HK-2 (cell line): ENCODE data around the gene AOPEP.

Experiments
- DNase-seq: peaks from one replicate; pipeline ENCODE4 v3.0.0-alpha.2; 2018; ENCODE audit not compliant: unreplicated experiment

The AOPEP gene

DNA sequence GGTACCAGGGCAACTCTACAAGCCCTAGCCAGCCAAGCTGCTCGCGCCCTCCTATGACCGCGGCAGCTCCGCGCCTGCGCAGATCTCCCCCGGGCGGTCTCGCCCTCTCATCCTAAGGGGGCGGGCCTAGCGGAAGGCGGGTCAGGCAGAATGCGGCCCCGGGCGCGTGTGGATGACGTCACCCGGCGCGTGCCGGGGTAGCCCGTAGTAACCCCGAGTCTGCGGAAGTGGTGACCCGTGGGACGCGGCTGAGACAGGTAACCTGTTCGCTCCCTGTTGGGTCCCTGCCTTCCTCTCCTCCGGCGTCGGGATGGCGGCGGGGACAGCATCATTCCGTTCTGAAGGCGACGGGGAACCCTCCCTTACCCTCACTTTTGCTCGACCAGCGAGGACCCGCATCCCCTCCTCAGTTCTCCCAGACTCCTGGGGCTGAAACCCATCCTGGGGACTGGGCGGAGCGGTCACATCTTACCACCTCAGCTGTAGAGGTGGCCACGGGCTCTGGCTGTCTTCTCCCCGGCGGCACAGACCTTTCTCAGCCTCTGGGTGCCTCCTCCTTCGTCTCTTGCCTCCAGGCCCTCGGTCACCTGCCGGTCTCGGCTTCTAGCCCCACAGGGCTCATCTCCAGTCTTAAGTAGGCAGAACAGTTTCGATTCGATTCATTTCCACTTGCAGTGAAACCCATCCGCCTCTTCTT is at the start of gene AOPEP:
AOPEP (plus strand) TSS at position 205 of the 697 bp plus-strand sequence. CDS start 33,085 bp downstream, outside the sequence.
- peak; percentile 98 for DNase-seq

- DNase-seq: no peak
These were observed 48.6 kb upstream of the AOPEP start for GRCh38 chr9:94677929-94678328.

DNA sequence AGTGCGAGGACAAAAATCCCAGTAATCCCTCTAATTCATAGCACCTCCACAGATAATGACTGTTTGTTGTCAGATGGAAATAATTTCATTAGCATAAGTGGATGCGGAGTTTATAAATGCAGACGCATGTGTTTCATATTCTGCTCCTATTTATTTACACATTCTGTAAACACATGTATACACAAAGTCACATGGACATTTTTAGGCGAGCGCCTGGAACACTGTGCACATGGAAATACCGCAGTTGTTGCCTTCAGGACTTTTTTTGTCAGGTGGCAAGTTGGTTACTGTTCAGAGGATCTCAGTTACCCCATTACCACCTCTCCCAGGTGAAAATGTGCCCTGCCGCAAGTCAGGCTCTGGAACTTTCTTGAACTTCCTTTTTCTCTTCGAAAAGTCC is 46.9 kb upstream of the AOPEP start:
- DNase-seq: no peak

DNA sequence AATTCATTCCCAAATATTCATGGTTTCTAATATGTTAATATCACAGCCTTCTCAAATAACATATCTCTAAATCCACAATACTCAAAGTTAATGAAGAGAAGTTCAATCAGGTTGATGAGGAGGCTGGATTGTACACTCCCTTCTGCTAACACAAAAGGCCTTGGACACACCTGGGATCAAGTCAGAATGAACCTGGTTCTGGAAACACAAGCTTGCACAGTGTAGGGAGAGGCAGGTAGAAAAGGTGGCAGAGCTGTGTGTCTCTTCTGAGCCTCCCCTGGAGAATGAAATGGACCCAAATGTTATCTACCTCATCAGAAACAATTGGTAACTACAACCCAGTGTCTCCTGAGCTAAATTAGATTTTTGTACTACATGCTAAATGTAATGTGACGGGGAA is 46.5 kb upstream of the AOPEP start:
- DNase-seq: no peak

DNA sequence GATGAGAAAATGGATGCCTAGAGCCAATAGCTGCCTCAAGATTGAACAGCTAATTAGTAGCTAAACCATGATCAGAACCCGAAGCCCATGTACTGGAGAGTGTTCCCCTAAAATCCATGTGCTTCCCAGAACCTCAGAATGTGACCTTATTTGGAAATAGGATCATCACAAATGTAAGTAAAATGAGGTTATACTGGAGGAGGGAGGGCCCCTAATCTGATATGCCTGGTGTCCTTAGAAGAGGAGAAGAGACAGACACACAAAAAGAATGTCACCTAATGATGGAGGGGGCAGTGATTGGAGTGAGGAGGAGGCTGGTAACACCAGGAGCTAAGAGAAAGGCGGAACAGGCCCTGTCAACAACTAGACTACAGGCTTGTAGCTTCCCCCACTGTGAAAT is 45.9 kb upstream of the AOPEP start:
- DNase-seq: no peak

DNA sequence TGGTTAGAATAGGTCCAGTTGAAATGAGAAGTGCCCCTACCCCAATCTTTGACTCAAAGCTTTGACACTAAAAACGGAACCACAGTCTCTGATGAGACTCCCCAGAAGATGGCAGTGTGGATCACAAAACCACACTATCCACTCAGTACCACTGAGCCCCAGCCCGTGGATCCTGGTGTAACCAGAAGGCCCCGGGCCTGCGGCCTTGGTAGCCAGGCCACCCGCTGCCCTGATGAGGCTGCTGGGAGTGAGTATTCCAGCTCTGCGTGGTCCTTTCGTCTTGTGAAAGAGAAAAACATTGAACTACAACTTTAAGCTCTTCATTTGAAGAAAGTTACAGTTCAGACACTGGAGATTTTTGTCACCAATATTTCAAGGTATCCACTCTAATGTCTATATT is 45.0 kb upstream of the AOPEP start:
- peak; percentile 78 for DNase-seq

GRCh38 chr9:94685359-94685758 is 41.1 kb upstream of the AOPEP start:
- no peak for DNase-seq

GRCh38 chr9:94687451-94687850 is 39.0 kb upstream of the AOPEP start:
- no peak for DNase-seq

DNA sequence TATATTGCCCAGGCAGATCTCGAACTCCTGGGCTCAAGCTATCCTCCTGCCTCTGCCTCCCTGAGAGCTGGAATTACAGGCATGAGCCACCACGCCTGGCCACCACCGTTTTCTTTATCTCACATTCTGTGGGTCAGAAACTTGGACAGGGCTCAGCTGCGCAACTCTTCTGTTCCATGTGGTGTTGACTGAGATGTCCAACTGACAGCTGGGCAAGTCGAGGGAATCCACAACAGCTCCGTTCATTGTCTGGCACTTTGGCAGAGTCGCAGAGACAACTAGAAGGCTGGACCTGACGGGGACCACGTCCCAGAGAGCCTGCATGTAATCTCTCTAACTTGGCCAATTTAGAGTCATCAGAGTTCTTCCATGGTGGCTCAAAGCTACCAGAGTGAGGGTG is 36.2 kb upstream of the AOPEP start:
- no peak for DNase-seq

- DNase-seq: peak; percentile 81
These were observed 33.9 kb upstream of the AOPEP start for GRCh38 chr9:94692601-94693000.

DNA sequence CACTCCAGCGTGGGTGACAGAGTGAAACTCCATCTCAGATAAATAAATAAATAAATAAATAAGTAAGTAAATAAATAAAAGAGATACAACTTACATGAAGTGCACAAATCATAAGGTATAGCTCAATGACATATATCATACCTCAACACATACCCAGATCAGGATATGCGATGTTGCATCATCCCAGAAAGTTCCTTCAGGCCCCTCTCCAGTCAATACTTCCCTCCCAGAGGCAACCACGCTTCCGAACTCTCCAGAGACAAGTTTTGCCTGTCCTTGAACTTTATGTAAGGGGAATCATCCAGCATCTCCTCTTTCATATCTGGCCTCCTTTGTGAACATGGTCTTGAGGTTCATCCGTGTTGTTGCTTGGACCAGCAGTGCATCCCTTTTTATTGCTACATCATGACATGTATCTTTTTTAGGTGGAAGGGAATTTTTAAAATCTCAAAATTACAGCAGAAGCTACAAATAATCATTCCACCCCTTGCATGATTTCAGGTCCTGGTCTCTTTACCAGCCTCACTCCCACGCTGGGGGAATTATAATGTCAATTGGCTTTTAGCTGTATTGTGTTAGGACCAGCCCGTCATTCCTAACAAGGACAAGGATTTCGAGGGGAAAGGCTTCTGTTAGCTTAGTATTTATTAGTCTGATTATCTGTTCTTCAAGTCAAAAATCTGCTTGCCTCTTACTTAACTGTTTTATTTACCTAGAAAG is 32.9 kb upstream of the AOPEP start:
- DNase-seq: no peak

GRCh38 chr9:94696545-94696944 is 30.0 kb upstream of the AOPEP start:
- no peak for DNase-seq

GRCh38 chr9:94697972-94698581 is 28.4 kb upstream of the AOPEP start:
- DNase-seq: peak; percentile 65

DNA sequence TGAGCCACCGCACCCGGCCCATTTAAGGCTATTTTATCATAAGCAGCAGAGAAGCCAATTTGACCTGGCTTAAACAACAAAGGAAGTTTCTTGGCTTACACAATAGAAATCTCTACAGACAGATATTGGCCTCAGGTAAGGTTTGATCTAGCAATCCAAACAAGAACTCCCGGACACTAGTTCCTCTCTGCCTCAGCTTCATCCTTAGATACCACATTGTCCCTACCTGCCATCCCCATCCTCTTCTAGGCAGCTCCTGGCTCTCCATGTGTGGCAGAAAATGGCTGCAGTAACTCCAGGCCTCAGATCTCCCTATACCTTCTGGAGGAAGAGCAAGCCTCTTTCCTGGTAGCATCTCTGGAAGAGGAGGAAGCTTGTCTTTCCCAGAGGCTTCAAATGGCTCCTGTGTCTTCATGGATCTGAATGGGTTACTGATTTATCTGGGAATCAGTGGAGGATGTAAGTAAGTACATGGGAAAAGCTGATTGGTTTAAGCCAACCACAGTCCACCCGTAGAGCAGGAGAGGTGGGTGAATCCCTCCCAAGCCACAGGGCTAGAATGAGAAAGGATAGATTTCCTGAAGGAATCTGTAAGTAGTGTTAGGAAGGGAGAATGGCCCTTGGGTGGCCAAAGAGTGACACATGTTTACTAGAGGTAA is 26.7 kb upstream of the AOPEP start:
- peak; percentile 31 for DNase-seq

- DNase-seq: no peak
These were observed 26.1 kb upstream of the AOPEP start for GRCh38 chr9:94700445-94700844.

GRCh38 chr9:94703488-94704140 is 22.9 kb upstream of the AOPEP start:
- no peak for DNase-seq

DNA sequence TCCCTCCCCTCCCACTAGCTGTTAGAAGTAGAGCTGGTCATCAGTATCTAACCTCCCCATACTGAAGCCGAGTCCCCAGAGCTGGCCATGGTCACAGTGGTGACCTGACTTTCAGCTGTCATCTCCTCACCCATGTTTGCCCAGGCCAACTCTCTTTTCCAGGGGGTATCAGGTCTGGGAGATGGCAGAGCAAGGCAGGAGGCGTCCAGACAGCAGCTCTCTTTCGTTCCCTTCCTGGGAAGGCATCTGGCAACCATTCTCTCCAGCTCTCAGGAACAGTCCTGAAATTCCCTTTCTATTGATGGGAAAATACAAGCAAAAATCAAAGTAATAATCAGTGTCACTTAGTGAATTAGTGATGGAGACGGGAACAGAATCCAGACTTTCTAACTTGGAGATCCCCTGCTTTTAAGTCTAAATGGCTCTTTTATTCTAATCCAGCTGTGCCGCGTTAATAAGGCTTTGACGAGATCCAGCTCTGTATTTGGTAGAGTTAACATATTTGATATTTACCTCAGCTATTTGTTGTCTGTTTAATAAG is 21.3 kb upstream of the AOPEP start:
- no peak for DNase-seq

- DNase-seq: no peak
These were observed 19.6 kb upstream of the AOPEP start for GRCh38 chr9:94706922-94707321.

DNA sequence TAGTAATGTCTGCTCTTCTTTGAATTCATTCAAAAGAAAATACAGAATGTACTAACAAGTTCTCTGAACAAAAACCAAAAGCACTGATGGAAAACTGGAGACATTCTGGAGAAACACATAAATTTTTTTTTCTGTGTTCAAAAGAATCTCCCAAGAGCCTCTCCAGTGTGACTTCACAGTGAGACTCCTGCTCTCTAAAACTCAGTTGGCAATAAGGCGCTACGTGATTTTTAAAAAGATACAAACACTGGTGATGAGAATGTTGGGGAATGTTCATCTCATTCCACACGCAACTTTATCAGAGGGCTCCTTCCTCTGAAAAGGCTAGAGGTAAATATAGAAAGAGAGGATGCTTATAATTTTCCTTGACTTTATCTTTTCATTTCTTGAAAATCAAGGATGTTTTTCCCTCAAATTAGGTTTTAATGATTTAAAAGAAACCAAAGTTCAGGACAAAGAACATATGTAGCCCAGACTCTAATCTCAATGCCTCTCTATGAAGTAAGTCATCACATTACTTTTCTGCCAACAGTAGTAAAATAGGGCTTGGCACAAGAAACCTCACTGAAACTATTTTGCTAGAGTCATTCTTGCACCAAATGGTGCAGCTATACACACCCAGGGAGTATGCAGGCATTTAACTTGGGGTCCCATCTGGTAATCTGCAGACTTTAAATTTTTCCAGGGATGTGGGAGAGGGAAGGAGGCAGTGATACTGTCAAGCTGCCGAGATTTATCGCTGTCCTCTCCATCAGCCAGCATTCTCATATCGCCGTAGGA is 12.9 kb upstream of the AOPEP start:
- DNase-seq: no peak

DNA sequence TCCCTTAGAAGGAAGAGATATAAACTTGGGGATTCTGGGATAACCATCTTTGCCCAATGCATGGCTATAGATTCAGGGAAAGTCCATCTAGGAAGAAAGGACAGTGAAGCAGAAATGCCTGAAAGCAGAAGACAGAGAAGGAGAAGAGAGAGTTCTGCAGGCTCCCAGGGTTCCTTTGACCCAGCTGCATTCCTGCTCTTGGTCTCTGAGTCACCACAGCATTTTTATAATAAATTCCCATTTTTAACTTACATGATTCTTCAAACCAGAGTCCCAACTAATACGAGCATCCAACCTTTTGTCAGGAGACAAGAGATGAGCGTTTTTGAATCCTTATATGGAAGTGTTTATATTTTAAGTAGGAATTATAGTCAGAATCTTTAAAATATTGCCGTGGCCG is 12.0 kb upstream of the AOPEP start:
- DNase-seq: no peak

DNA sequence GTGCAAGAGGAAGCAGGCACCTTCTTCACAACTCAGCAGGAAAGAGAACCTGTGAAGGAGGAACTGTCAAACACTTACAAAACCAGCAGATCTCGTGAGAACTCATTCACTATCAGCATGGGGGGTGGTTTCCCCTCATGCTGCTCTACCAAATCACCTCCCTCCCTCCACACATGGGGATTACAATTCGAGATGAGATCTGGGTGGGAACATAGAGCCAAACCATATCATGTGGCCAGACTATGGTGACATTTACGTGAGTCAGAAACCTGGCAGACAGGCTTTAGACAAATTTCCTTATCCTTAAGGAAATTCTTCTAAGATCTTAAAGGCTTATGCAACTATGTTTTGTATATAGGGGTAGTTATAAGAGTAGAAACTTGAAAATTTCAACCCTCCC is 8.7 kb upstream of the AOPEP start:
- no peak for DNase-seq
